ENCODE measurements around the gene REPS2.

REPS2 gene

GRCh38 chrX:17009856-17010625 lies 63.6 kb downstream of the REPS2 start:
- no peak for DNase-seq (ENCODE audit: low read depth)
- no peak for TF ChIP-seq CTCF (IDR thresholded peaks at IDR 0.05; ENCODE audit: low read depth, low read length, missing control alignments)
- H3K4me3 ChIP-seq (ENCODE audit: low read depth, low read length), result no peak overlapping the region

- TF ChIP-seq CTCF (IDR thresholded peaks at IDR 0.05; ENCODE audit: low read depth, low read length, missing control alignments), result no peak
- no peak for DNase-seq (ENCODE audit: low read depth)
- no peak overlapping the region for H3K4me3 ChIP-seq (ENCODE audit: low read depth, low read length)
Measured at GRCh38 chrX:17012465-17012864, 66.0 kb downstream of the REPS2 start.

- H3K4me3 ChIP-seq (ENCODE audit: low read depth, low read length), result no peak overlapping the region
Measured at GRCh38 chrX:17014216-17014615, 67.8 kb downstream of the REPS2 start.

GRCh38 chrX:17017134-17017533 lies 70.7 kb downstream of the REPS2 start:
- no peak for DNase-seq (ENCODE audit: low read depth)
- no peak for TF ChIP-seq CTCF (IDR thresholded peaks at IDR 0.05; ENCODE audit: low read depth, low read length, missing control alignments)
- H3K4me3 ChIP-seq (ENCODE audit: low read depth, low read length), result no peak overlapping the region

More at GRCh38 chrX:17014216-17014615, 67.8 kb downstream of the REPS2 start:
- TF ChIP-seq CTCF (IDR thresholded peaks at IDR 0.05; ENCODE audit: low read depth, low read length, missing control alignments), result no peak
- DNase-seq (ENCODE audit: low read depth), result no peak

- TF ChIP-seq CTCF (IDR thresholded peaks at IDR 0.05; ENCODE audit: low read depth, low read length, missing control alignments), result no peak
- H3K4me3 ChIP-seq (ENCODE audit: low read depth, low read length), result no peak overlapping the region
- DNase-seq (ENCODE audit: low read depth), result no peak
Measured at GRCh38 chrX:17020356-17020755, 73.9 kb downstream of the REPS2 start.

GRCh38 chrX:17020851-17021821 lies 74.7 kb downstream of the REPS2 start:
- no peak overlapping the region for H3K4me3 ChIP-seq (ENCODE audit: low read depth, low read length)
- DNase-seq (ENCODE audit: low read depth), result no peak
- no peak for TF ChIP-seq CTCF (IDR thresholded peaks at IDR 0.05; ENCODE audit: low read depth, low read length, missing control alignments)

Data from GM12864 (cell line).